ENCODE results near the gene TRIM46. TPM values are rescaled to one million over a fixed set of nuclear protein-coding genes. Genes with fewer than 3 reads are reported as not detected.
A peak's percentile ranks its signal among the peaks of the same experiment; 100 is the strongest.
"Not testable (repeated sequence)": the region's sequence is repeated elsewhere in the genome, so short reads cannot be mapped to it uniquely, and the experiment has no call there.

TRIM46 gene
- total and polyA plus RNA-seq, 7 donors = 0.16 to 3.0 (median 0.64) TPM; not detected in 1

DNA sequence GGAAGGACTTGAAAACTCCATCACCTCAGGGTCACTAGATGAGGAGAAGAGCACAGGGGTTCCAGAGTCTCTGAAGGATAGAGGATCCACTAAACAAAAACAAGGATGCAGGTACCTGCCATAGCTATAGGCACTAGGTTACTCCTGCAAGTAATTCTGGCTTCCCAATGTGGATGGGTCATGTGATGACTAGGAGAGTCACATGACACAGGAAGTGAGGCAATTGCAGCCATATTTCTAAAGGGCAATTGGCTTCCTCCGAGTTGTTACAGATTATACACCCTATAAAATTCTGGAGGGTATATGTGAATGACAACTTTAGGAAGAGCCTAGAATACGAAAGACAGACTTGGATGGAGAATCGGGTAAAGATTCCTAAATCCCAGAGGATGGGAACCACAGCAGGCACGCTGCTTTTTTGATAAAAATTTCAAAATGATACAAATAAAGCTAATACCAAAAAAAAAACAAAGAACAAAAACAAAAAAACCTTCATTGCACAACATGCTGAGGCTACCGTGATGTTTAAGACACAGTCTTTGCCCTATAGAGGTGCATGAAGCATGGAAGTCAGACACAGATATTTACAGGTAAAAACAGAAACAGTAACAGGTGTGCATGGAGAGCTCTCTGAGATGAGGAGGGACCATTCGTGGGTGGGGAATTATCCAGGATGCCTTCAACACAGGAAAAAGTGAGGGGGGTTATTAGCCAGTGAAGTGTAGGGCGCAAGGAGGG lies 45.4 kb downstream of the TRIM46 start:
- peaks cover 0 to 4% (median 0%) of the 10 kb centered on the region in 4 donors for H3K36me3 ChIP-seq
- peak overlapping the region in 2 of 4 donors; percentile 0 to 5 for H3K27ac ChIP-seq
- H3K4me3 ChIP-seq = peak overlapping the region in 2 of 4 donors; percentile 16 to 17
- DNase-seq = no peak
- TF ChIP-seq POLR2AphosphoS5 (IDR thresholded peaks at IDR 0.05) (peak in 1 of 4 donors; percentile 25), POLR2A (IDR thresholded peaks at IDR 0.05) (no peak)
- intact Hi-C loops (cut with DNase I) = no loop called here
- H3K27me3 ChIP-seq = no peaks in the 10 kb centered on the region
- H3K9me3 ChIP-seq = no peaks in the 10 kb centered on the region
- 47 to 65% methylated on average over 7 of the region's 7 CpGs for WGBS, 2 donors
- H3K4me1 ChIP-seq = peaks cover 0 to 8% (median 5%) of the 10 kb centered on the region in 4 donors

DNA sequence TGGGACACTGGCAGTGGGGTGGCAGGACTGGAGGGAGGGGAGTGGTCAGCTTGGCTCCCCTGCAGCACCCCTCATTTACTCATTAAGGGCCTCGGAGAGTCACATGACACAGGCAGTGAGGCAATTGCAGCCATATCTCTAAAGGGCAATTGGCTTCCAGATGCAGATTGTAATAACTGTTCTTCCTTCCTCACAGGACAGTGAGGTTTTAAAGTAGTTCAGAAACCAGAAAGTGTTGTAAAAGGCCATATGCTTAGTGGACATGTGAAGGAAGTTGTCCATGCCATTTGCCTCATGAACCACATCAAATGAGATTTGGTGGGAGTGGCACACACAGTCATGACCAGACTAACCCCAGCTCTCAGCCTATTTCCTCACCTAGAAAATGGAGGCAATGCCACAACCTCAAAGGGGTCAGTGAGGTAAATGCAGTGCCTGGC lies 46.0 kb downstream of the TRIM46 start:
- Histone ChIP-seq H3K27me3 (no peaks in the 10 kb centered on the region), H3K27ac (peak overlapping the region in 1 of 4 donors; percentile 5), H3K4me1 (peaks cover 0 to 13% (median 10%) of the 10 kb centered on the region in 4 donors), H3K36me3 (peaks cover 0 to 4% (median 0%) of the 10 kb centered on the region in 4 donors), H3K9me3 (no peaks in the 10 kb centered on the region), H3K4me3 (peak overlapping the region in 1 of 4 donors; percentile 17)
- WGBS, 2 donors = 3 to 7% methylated on average over 1 of the region's 1 CpG
- DNase-seq = no peak
- intact Hi-C loops (cut with DNase I) = no loop called here
- TF ChIP-seq POLR2A (IDR thresholded peaks at IDR 0.05) (no peak), CTCF (IDR thresholded peaks at IDR 0.05) (no peak), POLR2AphosphoS5 (IDR thresholded peaks at IDR 0.05) (no peak), EP300 (IDR thresholded peaks at IDR 0.05) (no peak)

- 43 to 71% methylated on average over 10 of the region's 10 CpGs for WGBS, 2 donors
Measured at GRCh38 chr1:155220211-155220965, 46.7 kb downstream of the TRIM46 start.

GRCh38 chr1:155223047-155223446 lies 49.4 kb downstream of the TRIM46 start:
- Histone ChIP-seq H3K27ac (no peak overlapping the region), H3K4me3 (no peak overlapping the region), H3K9me3 (no peaks in the 10 kb centered on the region), H3K4me1 (peaks cover 0 to 38% (median 32%) of the 10 kb centered on the region in 4 donors), H3K36me3 (no peaks in the 10 kb centered on the region), H3K27me3 (no peaks in the 10 kb centered on the region)
- no peak for DNase-seq
- WGBS, 2 donors = 63 to 85% methylated on average over 7 of the region's 7 CpGs
- TF ChIP-seq POLR2A (IDR thresholded peaks at IDR 0.05) (no peak), EP300 (IDR thresholded peaks at IDR 0.05) (no peak), CTCF (IDR thresholded peaks at IDR 0.05) (no peak), POLR2AphosphoS5 (IDR thresholded peaks at IDR 0.05) (no peak)
- intact Hi-C loops (cut with DNase I) = no loop called here

More at GRCh38 chr1:155220211-155220965, 46.7 kb downstream of the TRIM46 start:
- intact Hi-C loops (cut with DNase I); H3K36me3 ChIP-seq; H3K9me3 ChIP-seq; H3K4me3 ChIP-seq; H3K27me3 ChIP-seq; DNase-seq; H3K27ac ChIP-seq: not testable (repeated sequence)
- H3K4me1 ChIP-seq = peaks cover 0 to 18% (median 16%) of the 10 kb centered on the region in 4 donors

DNA sequence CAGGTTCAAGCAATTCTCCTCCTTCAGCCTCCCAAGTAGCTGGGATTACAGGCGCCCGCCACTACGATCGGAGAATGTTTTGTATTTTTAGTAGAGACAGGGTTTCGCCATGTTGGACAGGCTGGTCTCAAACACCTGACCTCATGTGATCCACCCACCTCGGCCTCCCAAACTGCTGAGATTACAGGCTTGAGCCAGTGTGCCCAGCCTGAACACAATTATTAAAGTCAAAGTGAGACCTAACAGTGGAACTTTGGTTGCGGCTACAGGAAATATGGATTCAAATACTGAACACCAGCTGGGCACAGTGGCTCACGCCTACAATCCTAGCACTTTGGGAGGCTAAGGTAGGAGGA lies 51.7 kb downstream of the TRIM46 start:
- not testable (repeated sequence) for H3K36me3 ChIP-seq, DNase-seq, H3K9me3 ChIP-seq, H3K27me3 ChIP-seq, H3K4me3 ChIP-seq
- H3K27ac ChIP-seq = peak overlapping the region in 3 of 4 donors; percentile 85 to 91 (median 90)
- peaks cover 0 to 37% (median 29%) of the 10 kb centered on the region in 4 donors for H3K4me1 ChIP-seq
- WGBS, 2 donors = 96 to 97% methylated on average over 8 of the region's 8 CpGs
- intact Hi-C loops (cut with DNase I) = loop anchor here (5.0 kb wide), 1 partner anchor 53 kb away; the partner anchor contains the start of genes KRTCAP2 and TRIM46

Measured in sigmoid colon (tissue), 7 donors.